ENCODE measurements around the gene CEMP1. TPM values are rescaled to one million over a fixed set of nuclear protein-coding genes. Genes with fewer than 3 reads are reported as not detected.

The CEMP1 gene
- total RNA-seq, 1 experiment from 2014 or later = 0.15 TPM

- ChIA-PET POLR2A (no interaction called here), CTCF (interaction anchor here (0.7 to 2.2 kb wide), 4 partner anchors 12 to 29 kb away, joined by 3 to 14 read pairs (median 9); partner anchors contain the start of gene TBC1D24)
- ATAC-seq = peak; percentile 15; the same call in 1 of the 2 replicates
- Mint-ChIP-seq H3K27me3 (ENCODE audit: low read depth) (no peaks in the 10 kb centered on the region; the same call in 1 of the 2 replicates), H3K4me3 (no peak overlapping the region), H3K36me3 (no peaks in the 10 kb centered on the region), H3K27ac (peak overlapping the region; percentile 54), H3K9me3 (no peaks in the 10 kb centered on the region), H3K4me1 (0 out of 2 replicates have a peak, but pooled peaks cover 4% of the 10 kb centered on the region)
- DNase-seq (ENCODE audit: low spot score) = no peak
- TF ChIP-seq USF1 (CRISPR knock-in tag; IDR thresholded peaks at IDR 0.05) (peak; percentile 60; the same call in 1 of the 2 replicates), ETV6 (CRISPR knock-in tag; IDR thresholded peaks at IDR 0.05) (no peak), E2F1 (CRISPR knock-in tag; IDR thresholded peaks at IDR 0.05) (no peak)
These were observed 44.3 kb downstream of the CEMP1 start for GRCh38 chr16:2486645-2487516.

DNA sequence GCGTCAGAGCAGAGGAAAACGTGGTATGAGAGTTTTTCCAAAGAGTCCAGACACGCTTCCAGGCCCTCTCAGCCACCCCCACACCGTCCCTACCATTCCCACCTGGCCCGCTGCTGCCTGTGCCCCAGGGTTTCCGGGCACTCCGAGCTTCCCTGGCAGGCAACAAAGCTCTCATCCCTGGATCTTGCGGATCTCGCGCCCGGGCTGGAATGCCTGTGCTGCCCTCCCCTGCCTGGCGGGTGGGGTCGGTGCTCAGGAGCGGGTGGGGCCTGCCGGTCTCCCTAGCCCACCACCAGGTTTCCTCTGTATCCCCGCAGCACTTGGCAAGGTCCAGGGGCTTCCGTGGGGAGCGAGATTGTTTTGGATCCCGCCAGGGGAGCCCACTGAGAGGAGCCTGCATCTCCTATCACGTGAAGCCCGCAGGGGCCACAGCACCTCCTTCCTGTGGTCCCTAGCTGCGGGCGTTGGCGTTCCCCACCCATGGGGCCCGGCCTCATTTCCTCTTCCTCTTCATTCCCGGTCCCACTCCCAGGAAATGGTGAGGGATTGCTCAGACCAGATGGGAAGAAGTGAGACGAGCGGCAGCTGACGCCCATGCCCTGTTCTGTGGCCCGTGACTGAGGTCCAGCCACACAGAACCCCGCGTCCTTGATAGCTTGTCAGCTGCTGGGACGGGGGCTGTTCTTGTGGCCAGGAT, 45.2 kb downstream of the CEMP1 start:
- ChIA-PET POLR2A (interaction anchor here (0.5 kb wide), 1 partner anchor 173 kb away, joined by 3 read pairs; no protein-coding TSS in a partner anchor), CTCF (interaction anchor here (0.7 to 2.2 kb wide), 3 partner anchors 11 to 28 kb away, joined by 3 to 14 read pairs (median 6); partner anchors contain the start of gene TBC1D24)
- Mint-ChIP-seq H3K36me3 (no peaks in the 10 kb centered on the region), H3K27ac (no peak overlapping the region; the same call in 1 of the 2 replicates), H3K9me3 (no peaks in the 10 kb centered on the region), H3K4me3 (no peak overlapping the region), H3K4me1 (0 out of 2 replicates have a peak, but pooled peaks cover 4% of the 10 kb centered on the region), H3K27me3 (ENCODE audit: low read depth) (no peaks in the 10 kb centered on the region; the same call in 1 of the 2 replicates)
- no peak for DNase-seq (ENCODE audit: low spot score)
- ATAC-seq = no peak
- TF ChIP-seq, protein P1, sequence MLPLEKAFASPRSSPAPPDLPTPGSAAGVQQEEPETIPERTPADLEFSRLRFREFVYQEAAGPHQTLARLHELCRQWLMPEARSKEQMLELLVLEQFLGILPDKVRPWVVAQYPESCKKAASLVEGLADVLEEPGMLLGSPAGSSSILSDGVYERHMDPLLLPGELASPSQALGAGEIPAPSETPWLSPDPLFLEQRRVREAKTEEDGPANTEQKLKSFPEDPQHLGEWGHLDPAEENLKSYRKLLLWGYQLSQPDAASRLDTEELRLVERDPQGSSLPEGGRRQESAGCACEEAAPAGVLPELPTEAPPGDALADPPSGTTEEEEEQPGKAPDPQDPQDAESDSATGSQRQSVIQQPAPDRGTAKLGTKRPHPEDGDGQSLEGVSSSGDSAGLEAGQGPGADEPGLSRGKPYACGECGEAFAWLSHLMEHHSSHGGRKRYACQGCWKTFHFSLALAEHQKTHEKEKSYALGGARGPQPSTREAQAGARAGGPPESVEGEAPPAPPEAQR (CRISPR knock-in tag; IDR thresholded peaks at IDR 0.05) = no peak
- TF ChIP-seq TP53 (CRISPR knock-in tag; IDR thresholded peaks at IDR 0.05) (no peak), ZBTB43 (CRISPR knock-in tag; IDR thresholded peaks at IDR 0.05) (no peak), OVOL2 (CRISPR knock-in tag; IDR thresholded peaks at IDR 0.05; ENCODE audit: borderline replicate concordance) (no peak), CTCF (IDR thresholded peaks at IDR 0.05) (no peak), NFATC4 (CRISPR knock-in tag; IDR thresholded peaks at IDR 0.05) (no peak), NR1H2 (CRISPR knock-in tag; IDR thresholded peaks at IDR 0.05) (no peak), KAT7 (CRISPR knock-in tag; IDR thresholded peaks at IDR 0.05; ENCODE audit: borderline replicate concordance) (no peak)
- TF ChIP-seq, protein P2, sequence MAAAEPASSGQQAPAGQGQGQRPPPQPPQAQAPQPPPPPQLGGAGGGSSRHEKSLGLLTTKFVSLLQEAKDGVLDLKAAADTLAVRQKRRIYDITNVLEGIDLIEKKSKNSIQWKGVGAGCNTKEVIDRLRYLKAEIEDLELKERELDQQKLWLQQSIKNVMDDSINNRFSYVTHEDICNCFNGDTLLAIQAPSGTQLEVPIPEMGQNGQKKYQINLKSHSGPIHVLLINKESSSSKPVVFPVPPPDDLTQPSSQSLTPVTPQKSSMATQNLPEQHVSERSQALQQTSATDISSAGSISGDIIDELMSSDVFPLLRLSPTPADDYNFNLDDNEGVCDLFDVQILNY (CRISPR knock-in tag; IDR thresholded peaks at IDR 0.05) = no peak
